Erythroblast (primary cell): ENCODE data around the gene BFSP2.

Experiments used
- GATA1 ChIP-seq: IDR thresholded peaks from 2 replicates; pipeline ENCODE4 v1.6.1; 2011; ENCODE audit warnings: low read depth, mild to moderate bottlenecking, control low read depth, low read length, moderate library complexity
- POLR2A ChIP-seq: IDR thresholded peaks from 2 replicates; pipeline ENCODE4 v1.6.1; 2011; ENCODE audit warnings: mild to moderate bottlenecking, low read length

- no peak for TF ChIP-seq POLR2A
- no peak for TF ChIP-seq GATA1
Measured at GRCh38 chr3:133412183-133413132, 12.6 kb downstream of the BFSP2 start.
